C4-2B (cell line): ENCODE results near the gene FOCAD.

ENCODE experiments used
- CTCF ChIP-seq: fragments of 450-650 bp; conservative IDR thresholded peaks from 2 replicates; pipeline ENCODE4 v1.5.1; 2017; ENCODE audit warnings: mild to moderate bottlenecking
- ZFX ChIP-seq: fragments of 450-650 bp; IDR thresholded peaks from 2 replicates; pipeline ENCODE4 v1.6.1; 2017

GRCh38 chr9:20929276-20929675 is 245.2 kb downstream of the FOCAD start:
- no peak for TF ChIP-seq CTCF
- no peak for TF ChIP-seq ZFX
